Glutamatergic neuron (in vitro differentiated cells): ENCODE measurements around the gene VANGL1. TPM values are rescaled to one million over a fixed set of nuclear protein-coding genes. Genes with fewer than 3 reads are reported as not detected.

Source experiments
- DNase-seq: peaks from one replicate; pipeline ENCODE4 v3.0.0; 2022
- H3K27ac Mint-ChIP-seq: one replicate; pipeline ENCODE4 v1.8.0; 2020; ENCODE audit warnings: mild to moderate bottlenecking, mixed read lengths, inconsistent platforms; ENCODE audit not compliant: unreplicated experiment
- H3K27me3 Mint-ChIP-seq: one replicate; pipeline ENCODE4 v1.8.0; 2020; ENCODE audit warnings: mild to moderate bottlenecking, moderate library complexity, mixed read lengths, inconsistent platforms; ENCODE audit not compliant: unreplicated experiment
- H3K36me3 Mint-ChIP-seq: one replicate; pipeline ENCODE4 v1.8.0; 2020; ENCODE audit warnings: mild to moderate bottlenecking, mixed read lengths, inconsistent platforms; ENCODE audit not compliant: unreplicated experiment
- H3K4me1 Mint-ChIP-seq: one replicate; pipeline ENCODE4 v1.8.0; 2020; ENCODE audit warnings: mild to moderate bottlenecking, low read depth, mixed read lengths, inconsistent platforms; ENCODE audit not compliant: unreplicated experiment
- H3K4me3 Mint-ChIP-seq: one replicate; pipeline ENCODE4 v1.8.0; 2020; ENCODE audit warnings: mild to moderate bottlenecking, mixed read lengths, inconsistent platforms; ENCODE audit not compliant: unreplicated experiment
- H3K9me3 Mint-ChIP-seq: one replicate; pipeline ENCODE4 v1.8.0; 2020; ENCODE audit warnings: mild to moderate bottlenecking, moderate library complexity, mixed read lengths, inconsistent platforms; ENCODE audit not compliant: unreplicated experiment
- total RNA-seq: library from RNA; stranded (reverse); fragmentation: NEBNext Ultra II Directional; extraction: Animal tissue kit (Norgen Biotek cat#: 25700); gene quantifications from one replicate; pipeline ENCODE4 v1.2.1, GENCODE V29; 2021; ENCODE audit not compliant: unreplicated experiment
- TF ChIP-seq, protein P1 (sequence below): fragments of 200-600 bp; sonication (generic); IDR thresholded peaks from one replicate; pipeline ENCODE4 v1.5.0; 2021; ENCODE audit not compliant: partially characterized antibody, unreplicated experiment

The VANGL1 gene
- total RNA-seq, 1 donor from 2014 or later: 4.6 TPM

DNA sequence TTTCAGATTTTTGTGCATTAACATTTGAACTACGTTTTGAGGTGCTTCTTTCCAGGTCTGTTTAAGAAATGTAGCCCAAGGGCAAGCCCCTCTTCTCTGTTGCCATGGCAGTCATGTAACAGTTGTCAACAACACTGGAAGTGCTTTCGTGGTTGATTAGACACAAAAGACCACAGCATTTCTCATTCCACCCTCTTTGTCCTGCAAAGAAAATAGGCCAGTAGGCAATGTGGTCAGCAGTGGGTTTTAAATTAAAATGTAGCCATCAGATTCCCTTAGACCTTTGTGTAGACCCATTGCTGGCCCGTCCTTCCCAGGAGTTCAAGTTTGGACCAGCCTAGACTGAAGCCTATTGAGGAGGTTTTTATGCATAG lies 35.4 kb downstream of the VANGL1 start:
- Mint-ChIP-seq H3K27me3 (peaks cover 3% of the 10 kb centered on the region), H3K4me1 (peaks cover 5% of the 10 kb centered on the region), H3K27ac (no peak overlapping the region), H3K4me3 (no peak overlapping the region), H3K36me3 (no peaks in the 10 kb centered on the region), H3K9me3 (no peaks in the 10 kb centered on the region)
- TF ChIP-seq, protein P1, sequence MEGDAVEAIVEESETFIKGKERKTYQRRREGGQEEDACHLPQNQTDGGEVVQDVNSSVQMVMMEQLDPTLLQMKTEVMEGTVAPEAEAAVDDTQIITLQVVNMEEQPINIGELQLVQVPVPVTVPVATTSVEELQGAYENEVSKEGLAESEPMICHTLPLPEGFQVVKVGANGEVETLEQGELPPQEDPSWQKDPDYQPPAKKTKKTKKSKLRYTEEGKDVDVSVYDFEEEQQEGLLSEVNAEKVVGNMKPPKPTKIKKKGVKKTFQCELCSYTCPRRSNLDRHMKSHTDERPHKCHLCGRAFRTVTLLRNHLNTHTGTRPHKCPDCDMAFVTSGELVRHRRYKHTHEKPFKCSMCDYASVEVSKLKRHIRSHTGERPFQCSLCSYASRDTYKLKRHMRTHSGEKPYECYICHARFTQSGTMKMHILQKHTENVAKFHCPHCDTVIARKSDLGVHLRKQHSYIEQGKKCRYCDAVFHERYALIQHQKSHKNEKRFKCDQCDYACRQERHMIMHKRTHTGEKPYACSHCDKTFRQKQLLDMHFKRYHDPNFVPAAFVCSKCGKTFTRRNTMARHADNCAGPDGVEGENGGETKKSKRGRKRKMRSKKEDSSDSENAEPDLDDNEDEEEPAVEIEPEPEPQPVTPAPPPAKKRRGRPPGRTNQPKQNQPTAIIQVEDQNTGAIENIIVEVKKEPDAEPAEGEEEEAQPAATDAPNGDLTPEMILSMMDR: no peak
- DNase-seq: no peak

DNA sequence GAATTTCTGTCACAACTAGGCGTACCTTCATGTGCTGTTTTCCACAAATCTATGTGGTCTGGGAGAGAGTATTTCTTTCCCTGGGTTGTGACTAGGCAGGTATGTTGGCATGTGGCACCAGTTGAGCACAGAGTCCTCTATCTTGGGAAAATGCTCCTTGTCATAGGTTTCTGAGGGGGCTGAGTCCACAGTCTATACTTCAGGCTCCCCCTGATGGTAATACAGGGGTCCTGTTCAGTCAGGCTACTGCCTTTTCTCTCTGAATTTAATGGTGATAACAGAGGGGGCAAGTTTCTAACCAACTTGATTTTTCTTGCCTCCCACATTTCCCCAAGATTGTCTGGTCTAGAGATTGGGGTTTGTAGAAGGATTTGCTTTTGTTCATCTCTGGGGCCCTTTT lies 35.8 kb downstream of the VANGL1 start:
- no peak for DNase-seq
- Mint-ChIP-seq H3K27ac (no peak overlapping the region), H3K9me3 (no peaks in the 10 kb centered on the region), H3K4me1 (peaks cover 5% of the 10 kb centered on the region), H3K27me3 (peaks cover 3% of the 10 kb centered on the region), H3K36me3 (no peaks in the 10 kb centered on the region), H3K4me3 (no peak overlapping the region)
- TF ChIP-seq, protein P1: no peak

DNA sequence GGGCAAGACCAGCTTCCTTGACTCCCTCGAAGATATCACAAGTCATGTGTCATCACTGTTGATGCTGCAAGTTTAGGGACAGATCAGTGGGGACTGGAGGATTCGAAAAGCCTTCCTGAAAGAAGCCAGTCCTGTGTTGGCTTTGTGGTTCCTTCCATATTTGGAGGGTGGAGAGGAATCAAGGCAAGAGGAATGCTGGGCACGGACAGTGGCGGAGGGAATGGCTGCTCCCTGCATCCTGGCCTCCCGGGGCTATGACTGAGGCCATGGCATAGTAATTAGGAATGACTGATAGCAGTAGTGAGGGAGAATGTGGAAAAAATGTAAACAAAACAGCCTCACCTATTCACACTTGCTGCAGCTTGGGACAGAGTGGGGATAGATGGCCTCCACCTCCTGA lies 36.4 kb downstream of the VANGL1 start:
- TF ChIP-seq, protein P1: no peak
- H3K4me3 Mint-ChIP-seq: no peak overlapping the region
- H3K27ac Mint-ChIP-seq: no peak overlapping the region

DNA sequence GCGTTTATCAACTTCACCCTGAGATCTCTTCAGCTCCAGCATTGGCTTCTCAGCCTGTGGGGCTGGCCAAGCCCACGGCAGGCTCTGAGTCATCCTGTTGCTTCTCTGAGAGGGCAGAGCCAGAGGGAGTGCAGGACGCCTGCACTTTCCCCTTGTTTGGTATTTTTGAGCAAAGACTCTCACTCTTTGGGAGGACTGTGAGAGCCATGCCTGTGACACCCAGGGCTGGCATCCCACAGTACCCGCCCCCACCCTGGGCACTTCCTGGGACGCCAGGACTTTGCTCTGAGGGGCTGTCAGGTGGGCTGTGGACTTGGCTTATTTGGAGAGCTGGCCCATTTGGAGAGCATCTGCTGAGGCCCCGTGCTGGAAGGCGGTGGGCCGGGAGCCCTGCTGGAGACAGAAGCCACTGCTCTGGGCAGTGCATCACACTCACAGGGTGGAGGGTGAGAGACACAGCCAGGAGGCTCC lies 37.4 kb downstream of the VANGL1 start:
- no peak overlapping the region for H3K4me3 Mint-ChIP-seq
- TF ChIP-seq, protein P1: no peak
- peaks cover 3% of the 10 kb centered on the region for H3K27me3 Mint-ChIP-seq
- no peak for DNase-seq
- H3K4me1 Mint-ChIP-seq: peaks cover 5% of the 10 kb centered on the region
- no peak overlapping the region for H3K27ac Mint-ChIP-seq
- no peaks in the 10 kb centered on the region for H3K9me3 Mint-ChIP-seq
- no peaks in the 10 kb centered on the region for H3K36me3 Mint-ChIP-seq

More for the DNA sequence above, 36.4 kb downstream of the VANGL1 start:
- Mint-ChIP-seq H3K4me1 (peaks cover 5% of the 10 kb centered on the region), H3K27me3 (peaks cover 3% of the 10 kb centered on the region), H3K9me3 (no peaks in the 10 kb centered on the region), H3K36me3 (no peaks in the 10 kb centered on the region)
- no peak for DNase-seq

DNA sequence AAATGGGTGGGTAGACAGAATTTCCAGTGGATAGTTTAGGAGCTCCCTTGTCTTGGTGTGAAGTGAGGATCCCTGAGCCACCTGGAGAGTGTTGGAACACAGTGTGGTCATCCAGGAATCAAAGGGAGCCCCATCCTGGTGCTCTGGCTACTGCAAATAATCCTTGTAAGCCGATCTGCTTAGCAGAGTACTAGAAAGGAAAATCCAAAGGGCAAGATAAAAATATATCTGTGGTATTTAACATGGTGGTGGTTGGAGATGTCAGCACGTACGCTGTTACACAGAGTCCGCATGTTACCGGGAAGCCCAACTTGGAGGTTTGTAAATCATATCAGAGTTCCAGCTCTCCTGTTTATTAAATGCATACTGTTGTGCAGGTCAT lies 39.0 kb downstream of the VANGL1 start:
- H3K27me3 Mint-ChIP-seq: peaks cover 3% of the 10 kb centered on the region
- DNase-seq: no peak
- TF ChIP-seq, protein P1: no peak
- H3K36me3 Mint-ChIP-seq: no peaks in the 10 kb centered on the region
- H3K4me3 Mint-ChIP-seq: no peak overlapping the region
- H3K9me3 Mint-ChIP-seq: peaks cover 1% of the 10 kb centered on the region
- no peak overlapping the region for H3K27ac Mint-ChIP-seq
- peaks cover 5% of the 10 kb centered on the region for H3K4me1 Mint-ChIP-seq
